Measurements from ENCODE around the gene SPTLC2. TPM values are rescaled to one million over a fixed set of nuclear protein-coding genes. Genes with fewer than 3 reads are reported as not detected.

The SPTLC2 gene
- total RNA-seq, 1 experiment from 2014 or later: 32.6 TPM

DNA sequence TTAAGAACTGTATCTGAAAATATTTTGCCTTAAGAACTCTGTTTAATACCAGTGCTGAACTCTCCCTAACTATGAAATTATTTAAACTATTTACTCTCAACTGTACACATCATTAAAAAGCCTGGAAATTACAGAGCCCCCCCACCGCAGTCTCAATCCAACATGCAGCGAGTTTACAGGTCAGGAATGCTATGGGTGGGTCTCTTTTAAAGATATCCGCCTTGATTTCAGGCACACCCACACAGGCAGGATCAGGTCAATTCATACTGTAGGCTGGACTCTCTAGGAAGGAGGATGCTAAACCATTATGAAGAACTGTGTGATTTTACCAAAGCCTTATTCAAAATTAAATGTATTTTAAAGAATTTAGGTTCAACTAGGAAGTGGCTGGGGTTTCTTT is 16.5 kb downstream of the SPTLC2 start:
- Mint-ChIP-seq H3K27ac (peak overlapping the region in 1 of 3 experiments; percentile 41; a peak in 1 of 7 replicates), H3K4me3 (no peak overlapping the region), H3K9me3 (peaks cover 21 to 31% of the 10 kb centered on the region in 2 experiments), H3K4me1 (peaks cover 11 to 16% of the 10 kb centered on the region in 2 experiments), H3K27me3 (ENCODE audit: low read depth) (no peaks in the 10 kb centered on the region), H3K36me3 (ENCODE audit: insufficient read depth in 1 of 3, low read depth in 3 of 3) (peaks cover 39 to 52% (median 43%) of the 10 kb centered on the region in 3 experiments)
- Histone ChIP-seq H2AFZ (ENCODE audit: low read length) (no peak overlapping the region), H3K4me2 (ENCODE audit: insufficient read depth, insufficient read length, low read length) (no peak overlapping the region), H3K79me2 (ENCODE audit: insufficient read depth, low read length) (no peaks in the 10 kb centered on the region; the same call in 1 of the 2 replicates), H3K27ac (ENCODE audit: insufficient read length, low read depth, low read length) (no peak overlapping the region), H2BK120ac (ENCODE audit: low read depth, low read length, poor library complexity, severe bottlenecking) (no peak overlapping the region), H2BK20ac (ENCODE audit: low read depth, low read length, poor library complexity, severe bottlenecking) (no peak overlapping the region), H3K9me3 (ENCODE audit: control insufficient read depth, low read depth, low read length) (peaks cover 12% of the 10 kb centered on the region), H4K5ac (ENCODE audit: insufficient read length, low read depth, low read length) (no peak overlapping the region), H2BK12ac (ENCODE audit: insufficient read length, low read depth, low read length) (no peak overlapping the region), H3K79me1 (ENCODE audit: insufficient read depth, low read depth, low read length, poor library complexity, severe bottlenecking) (peaks cover 7% of the 10 kb centered on the region), H3K18ac (ENCODE audit: insufficient read length, low read depth, low read length) (no peak overlapping the region), H3K27me3 (ENCODE audit: insufficient read depth, low read length) (no peaks in the 10 kb centered on the region), H3T11ph (ENCODE audit: low read length) (no peak overlapping the region), H4K91ac (ENCODE audit: insufficient read length, low read depth, low read length) (no peak overlapping the region), H3K14ac (ENCODE audit: insufficient read depth, low read length) (no peak overlapping the region), H3K56ac (ENCODE audit: insufficient read length, low read depth, low read length) (no peak overlapping the region), H4K20me1 (ENCODE audit: control insufficient read depth, insufficient read depth, insufficient read length) (no peaks in the 10 kb centered on the region), H3K23me2 (ENCODE audit: insufficient read length, low read depth, low read length, poor library complexity, severe bottlenecking) (no peaks in the 10 kb centered on the region), H2BK15ac (ENCODE audit: low read depth, low read length) (no peak overlapping the region), H3K23ac (ENCODE audit: insufficient read length, low read depth, low read length) (no peak overlapping the region), H2AK5ac (ENCODE audit: insufficient read length, low read length) (no peak overlapping the region), H2BK5ac (ENCODE audit: insufficient read length, low read length) (no peak overlapping the region), H3K9ac (ENCODE audit: extremely low read depth, insufficient read length, low read length) (no peak overlapping the region), H3K4me1 (ENCODE audit: insufficient read depth, low read length) (no peaks in the 10 kb centered on the region), H3K4ac (ENCODE audit: low read depth, low read length) (no peak overlapping the region), H4K8ac (replicated peaks; ENCODE audit: insufficient read length, low read depth, low read length) (no peak overlapping the region)
- WGBS (ENCODE audit: extremely low coverage, insufficient read length, low lambda C conversion rate): no CpG with 5 or more reads among the region's 3 CpGs
- no peak for DNase-seq
- TF ChIP-seq, protein P1, sequence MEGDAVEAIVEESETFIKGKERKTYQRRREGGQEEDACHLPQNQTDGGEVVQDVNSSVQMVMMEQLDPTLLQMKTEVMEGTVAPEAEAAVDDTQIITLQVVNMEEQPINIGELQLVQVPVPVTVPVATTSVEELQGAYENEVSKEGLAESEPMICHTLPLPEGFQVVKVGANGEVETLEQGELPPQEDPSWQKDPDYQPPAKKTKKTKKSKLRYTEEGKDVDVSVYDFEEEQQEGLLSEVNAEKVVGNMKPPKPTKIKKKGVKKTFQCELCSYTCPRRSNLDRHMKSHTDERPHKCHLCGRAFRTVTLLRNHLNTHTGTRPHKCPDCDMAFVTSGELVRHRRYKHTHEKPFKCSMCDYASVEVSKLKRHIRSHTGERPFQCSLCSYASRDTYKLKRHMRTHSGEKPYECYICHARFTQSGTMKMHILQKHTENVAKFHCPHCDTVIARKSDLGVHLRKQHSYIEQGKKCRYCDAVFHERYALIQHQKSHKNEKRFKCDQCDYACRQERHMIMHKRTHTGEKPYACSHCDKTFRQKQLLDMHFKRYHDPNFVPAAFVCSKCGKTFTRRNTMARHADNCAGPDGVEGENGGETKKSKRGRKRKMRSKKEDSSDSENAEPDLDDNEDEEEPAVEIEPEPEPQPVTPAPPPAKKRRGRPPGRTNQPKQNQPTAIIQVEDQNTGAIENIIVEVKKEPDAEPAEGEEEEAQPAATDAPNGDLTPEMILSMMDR (conservative IDR thresholded peaks at IDR 0.05): no peak
